WTC11 (cell line): ENCODE data around the gene NEB.

ENCODE experiments used
- NR2C2 ChIP-seq: sonication (generic); formaldehyde crosslinking; IDR thresholded peaks from 2 replicates; pipeline ENCODE4 v1.8.0; 2022; ENCODE audit warnings: mild to moderate bottlenecking, missing genetic modification reagents
- PRRX2 ChIP-seq: fragments of 250-450 bp; sonication (Bioruptor Pico); IDR thresholded peaks from 2 replicates; pipeline ENCODE4 v1.8.0; 2021; ENCODE audit warnings: mild to moderate bottlenecking
- TEAD1 ChIP-seq: sonication (generic); formaldehyde crosslinking; IDR thresholded peaks from 2 replicates; pipeline ENCODE4 v1.8.0; 2022; ENCODE audit warnings: mild to moderate bottlenecking, missing genetic modification reagents
- TF ChIP-seq, protein P1 (sequence below): fragments of 200-600 bp; IDR thresholded peaks from 2 replicates; pipeline ENCODE4 v1.8.0; 2022; ENCODE audit warnings: antibody characterized with exemption
- TF ChIP-seq, protein P2 (sequence below): sonication (generic); formaldehyde crosslinking; IDR thresholded peaks from 2 replicates; pipeline ENCODE4 v1.8.0; 2022; ENCODE audit warnings: mild to moderate bottlenecking, missing genetic modification reagents
- TF ChIP-seq, protein P3 (sequence below): sonication (generic); formaldehyde crosslinking; conservative IDR thresholded peaks from 2 replicates; pipeline ENCODE4 v1.8.1; 2023; ENCODE audit warnings: mild to moderate bottlenecking, low read depth, missing genetic modification reagents, moderate library complexity

DNA sequence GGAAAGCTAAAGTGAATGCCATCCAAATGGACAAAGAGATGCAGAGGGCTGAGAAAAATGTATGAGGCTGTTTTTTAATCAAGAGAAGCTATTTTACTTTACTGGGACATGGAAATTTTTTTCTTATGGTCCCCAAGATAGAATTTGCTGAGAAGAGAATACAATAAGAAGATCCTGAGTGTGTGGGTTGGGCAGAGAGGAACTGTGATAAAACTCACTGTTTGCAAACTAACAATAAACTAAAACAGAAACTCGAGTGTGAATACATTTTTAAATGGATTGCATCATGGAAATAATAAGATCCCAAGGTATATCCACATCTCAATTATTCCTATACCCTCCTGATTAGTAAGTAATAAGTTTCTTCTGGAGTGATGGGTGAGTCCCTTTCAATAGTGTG, 4.4 kb downstream of the NEB start:
- TF ChIP-seq TEAD1 (CRISPR knock-in tag) (no peak), NR2C2 (CRISPR knock-in tag) (no peak), PRRX2 (CRISPR knock-in tag) (no peak)
- TF ChIP-seq, protein P1, sequence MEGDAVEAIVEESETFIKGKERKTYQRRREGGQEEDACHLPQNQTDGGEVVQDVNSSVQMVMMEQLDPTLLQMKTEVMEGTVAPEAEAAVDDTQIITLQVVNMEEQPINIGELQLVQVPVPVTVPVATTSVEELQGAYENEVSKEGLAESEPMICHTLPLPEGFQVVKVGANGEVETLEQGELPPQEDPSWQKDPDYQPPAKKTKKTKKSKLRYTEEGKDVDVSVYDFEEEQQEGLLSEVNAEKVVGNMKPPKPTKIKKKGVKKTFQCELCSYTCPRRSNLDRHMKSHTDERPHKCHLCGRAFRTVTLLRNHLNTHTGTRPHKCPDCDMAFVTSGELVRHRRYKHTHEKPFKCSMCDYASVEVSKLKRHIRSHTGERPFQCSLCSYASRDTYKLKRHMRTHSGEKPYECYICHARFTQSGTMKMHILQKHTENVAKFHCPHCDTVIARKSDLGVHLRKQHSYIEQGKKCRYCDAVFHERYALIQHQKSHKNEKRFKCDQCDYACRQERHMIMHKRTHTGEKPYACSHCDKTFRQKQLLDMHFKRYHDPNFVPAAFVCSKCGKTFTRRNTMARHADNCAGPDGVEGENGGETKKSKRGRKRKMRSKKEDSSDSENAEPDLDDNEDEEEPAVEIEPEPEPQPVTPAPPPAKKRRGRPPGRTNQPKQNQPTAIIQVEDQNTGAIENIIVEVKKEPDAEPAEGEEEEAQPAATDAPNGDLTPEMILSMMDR = no peak
- TF ChIP-seq, protein P2, sequence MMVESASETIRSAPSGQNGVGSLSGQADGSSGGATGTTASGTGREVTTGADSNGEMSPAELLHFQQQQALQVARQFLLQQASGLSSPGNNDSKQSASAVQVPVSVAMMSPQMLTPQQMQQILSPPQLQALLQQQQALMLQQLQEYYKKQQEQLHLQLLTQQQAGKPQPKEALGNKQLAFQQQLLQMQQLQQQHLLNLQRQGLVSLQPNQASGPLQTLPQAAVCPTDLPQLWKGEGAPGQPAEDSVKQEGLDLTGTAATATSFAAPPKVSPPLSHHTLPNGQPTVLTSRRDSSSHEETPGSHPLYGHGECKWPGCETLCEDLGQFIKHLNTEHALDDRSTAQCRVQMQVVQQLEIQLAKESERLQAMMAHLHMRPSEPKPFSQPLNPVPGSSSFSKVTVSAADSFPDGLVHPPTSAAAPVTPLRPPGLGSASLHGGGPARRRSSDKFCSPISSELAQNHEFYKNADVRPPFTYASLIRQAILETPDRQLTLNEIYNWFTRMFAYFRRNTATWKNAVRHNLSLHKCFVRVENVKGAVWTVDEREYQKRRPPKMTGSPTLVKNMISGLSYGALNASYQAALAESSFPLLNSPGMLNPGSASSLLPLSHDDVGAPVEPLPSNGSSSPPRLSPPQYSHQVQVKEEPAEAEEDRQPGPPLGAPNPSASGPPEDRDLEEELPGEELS (CRISPR knock-in tag) = no peak
- TF ChIP-seq, protein P3, sequence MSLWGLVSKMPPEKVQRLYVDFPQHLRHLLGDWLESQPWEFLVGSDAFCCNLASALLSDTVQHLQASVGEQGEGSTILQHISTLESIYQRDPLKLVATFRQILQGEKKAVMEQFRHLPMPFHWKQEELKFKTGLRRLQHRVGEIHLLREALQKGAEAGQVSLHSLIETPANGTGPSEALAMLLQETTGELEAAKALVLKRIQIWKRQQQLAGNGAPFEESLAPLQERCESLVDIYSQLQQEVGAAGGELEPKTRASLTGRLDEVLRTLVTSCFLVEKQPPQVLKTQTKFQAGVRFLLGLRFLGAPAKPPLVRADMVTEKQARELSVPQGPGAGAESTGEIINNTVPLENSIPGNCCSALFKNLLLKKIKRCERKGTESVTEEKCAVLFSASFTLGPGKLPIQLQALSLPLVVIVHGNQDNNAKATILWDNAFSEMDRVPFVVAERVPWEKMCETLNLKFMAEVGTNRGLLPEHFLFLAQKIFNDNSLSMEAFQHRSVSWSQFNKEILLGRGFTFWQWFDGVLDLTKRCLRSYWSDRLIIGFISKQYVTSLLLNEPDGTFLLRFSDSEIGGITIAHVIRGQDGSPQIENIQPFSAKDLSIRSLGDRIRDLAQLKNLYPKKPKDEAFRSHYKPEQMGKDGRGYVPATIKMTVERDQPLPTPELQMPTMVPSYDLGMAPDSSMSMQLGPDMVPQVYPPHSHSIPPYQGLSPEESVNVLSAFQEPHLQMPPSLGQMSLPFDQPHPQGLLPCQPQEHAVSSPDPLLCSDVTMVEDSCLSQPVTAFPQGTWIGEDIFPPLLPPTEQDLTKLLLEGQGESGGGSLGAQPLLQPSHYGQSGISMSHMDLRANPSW = no peak
